Measurements from ENCODE around the gene ACOT6.
"Not testable (repeated sequence)": the region's sequence is repeated elsewhere in the genome, so short reads cannot be mapped to it uniquely, and the experiment has no call there.

ACOT6 gene

DNA sequence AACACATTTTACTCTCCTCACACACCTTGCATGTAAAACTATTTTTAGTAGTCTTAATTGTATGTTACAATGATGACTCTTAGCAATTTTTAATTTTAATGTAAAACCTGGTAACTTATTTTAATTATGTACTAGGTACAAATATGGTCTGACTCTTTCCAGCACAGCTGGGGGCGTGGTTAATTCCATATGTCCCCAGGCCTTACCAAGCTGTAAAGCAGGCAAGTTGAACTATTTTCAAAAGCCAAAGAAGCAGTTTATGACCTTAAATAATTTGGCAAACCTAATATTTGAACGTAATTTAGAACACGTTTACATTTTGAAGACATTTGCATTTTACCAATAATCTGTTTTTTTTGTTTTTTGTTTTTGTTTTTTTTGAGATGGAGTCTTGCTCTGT lies 9.3 kb upstream of the ACOT6 start:
- no peak for DNase-seq

- no peak for DNase-seq
Measured at GRCh38 chr14:73606271-73606670, 6.0 kb upstream of the ACOT6 start.

- DNase-seq = no peak
Measured at GRCh38 chr14:73607241-73607640, 5.1 kb upstream of the ACOT6 start.

GRCh38 chr14:73610687-73611086 lies 1.6 kb upstream of the ACOT6 start:
- peak; percentile 27 for DNase-seq

- DNase-seq = no peak
Measured at GRCh38 chr14:73613046-73613383, 698 bp downstream of the ACOT6 start.

- no peak for DNase-seq
Measured at GRCh38 chr14:73613419-73613963, 1.2 kb downstream of the ACOT6 start.

DNA sequence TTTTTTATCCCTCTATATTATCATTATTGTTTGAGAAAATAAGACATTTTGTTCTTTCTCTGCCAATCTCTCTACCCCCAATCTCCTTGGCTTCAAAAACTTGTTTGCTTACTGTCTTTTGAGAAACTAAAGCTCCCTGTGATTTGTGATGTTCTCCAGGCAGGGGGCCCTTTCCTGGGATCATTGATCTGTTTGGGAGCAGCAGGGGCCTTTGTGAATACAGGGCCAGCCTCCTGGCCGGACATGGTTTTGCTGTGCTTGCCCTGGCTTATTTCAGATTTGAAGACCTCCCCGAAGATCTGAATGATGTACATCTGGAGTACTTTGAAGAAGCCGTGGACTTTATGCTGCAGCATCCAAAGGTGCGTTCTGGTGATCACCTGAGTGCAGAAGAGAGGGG lies 4.5 kb downstream of the ACOT6 start:
- no peak for DNase-seq

- no peak for DNase-seq
Measured at GRCh38 chr14:73619524-73619923, 7.2 kb downstream of the ACOT6 start.

DNA sequence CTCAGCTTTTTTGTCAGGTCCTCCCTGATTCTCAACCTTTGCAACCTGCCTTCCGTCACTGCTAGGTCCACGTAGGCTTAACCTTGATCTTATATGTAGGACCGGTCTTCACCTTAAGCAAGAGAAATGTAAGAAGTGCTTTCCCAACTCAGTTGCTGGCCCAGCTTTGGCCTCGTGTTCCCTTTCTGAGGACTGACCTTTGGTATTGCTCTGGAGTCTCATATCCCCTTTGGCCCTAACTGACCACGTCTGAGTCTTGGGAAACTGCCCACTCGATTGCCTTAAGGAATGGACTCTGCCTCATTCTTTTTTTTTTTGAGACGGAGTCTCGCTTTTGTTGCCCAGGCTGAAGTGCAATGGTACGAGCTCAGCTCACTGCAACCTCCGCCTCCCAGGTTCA lies 8.0 kb downstream of the ACOT6 start:
- DNase-seq = no peak

GRCh38 chr14:73623504-73624054 lies 11.3 kb downstream of the ACOT6 start:
- no peak for DNase-seq

GRCh38 chr14:73625706-73626105 lies 13.4 kb downstream of the ACOT6 start:
- no peak for DNase-seq

DNA sequence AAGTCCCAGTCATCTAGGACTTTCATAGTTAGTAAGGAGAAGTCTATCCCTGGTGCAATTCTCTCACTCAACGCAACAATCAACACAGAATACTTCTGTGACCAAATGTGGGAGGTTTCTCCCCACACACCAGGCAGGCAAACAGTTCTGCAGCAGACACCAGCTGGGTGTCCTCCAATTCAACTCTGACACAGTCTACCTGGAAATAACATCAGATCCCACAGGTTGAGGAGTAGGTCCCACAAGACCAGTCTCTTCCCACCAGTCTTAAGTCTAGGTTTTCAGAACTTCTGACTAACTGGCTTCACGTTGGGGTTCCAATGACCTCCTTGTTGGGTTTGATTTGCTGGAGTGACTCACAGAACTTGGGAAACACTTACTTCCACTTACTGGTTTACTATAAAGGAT lies 14.8 kb downstream of the ACOT6 start:
- DNase-seq = no peak

- no peak for DNase-seq
Measured at GRCh38 chr14:73630009-73630780, 17.9 kb downstream of the ACOT6 start.

- DNase-seq = peak; percentile 63
Measured at GRCh38 chr14:73633116-73634010, 21.0 kb downstream of the ACOT6 start.

- no peak for DNase-seq
Measured at GRCh38 chr14:73634011-73634833, 21.9 kb downstream of the ACOT6 start.

GRCh38 chr14:73636355-73636754 lies 24.0 kb downstream of the ACOT6 start:
- DNase-seq = not testable (repeated sequence)

GRCh38 chr14:73637830-73638229 lies 25.5 kb downstream of the ACOT6 start:
- DNase-seq = no peak

GRCh38 chr14:73640796-73641365 lies 28.6 kb downstream of the ACOT6 start:
- no peak for DNase-seq

DNA sequence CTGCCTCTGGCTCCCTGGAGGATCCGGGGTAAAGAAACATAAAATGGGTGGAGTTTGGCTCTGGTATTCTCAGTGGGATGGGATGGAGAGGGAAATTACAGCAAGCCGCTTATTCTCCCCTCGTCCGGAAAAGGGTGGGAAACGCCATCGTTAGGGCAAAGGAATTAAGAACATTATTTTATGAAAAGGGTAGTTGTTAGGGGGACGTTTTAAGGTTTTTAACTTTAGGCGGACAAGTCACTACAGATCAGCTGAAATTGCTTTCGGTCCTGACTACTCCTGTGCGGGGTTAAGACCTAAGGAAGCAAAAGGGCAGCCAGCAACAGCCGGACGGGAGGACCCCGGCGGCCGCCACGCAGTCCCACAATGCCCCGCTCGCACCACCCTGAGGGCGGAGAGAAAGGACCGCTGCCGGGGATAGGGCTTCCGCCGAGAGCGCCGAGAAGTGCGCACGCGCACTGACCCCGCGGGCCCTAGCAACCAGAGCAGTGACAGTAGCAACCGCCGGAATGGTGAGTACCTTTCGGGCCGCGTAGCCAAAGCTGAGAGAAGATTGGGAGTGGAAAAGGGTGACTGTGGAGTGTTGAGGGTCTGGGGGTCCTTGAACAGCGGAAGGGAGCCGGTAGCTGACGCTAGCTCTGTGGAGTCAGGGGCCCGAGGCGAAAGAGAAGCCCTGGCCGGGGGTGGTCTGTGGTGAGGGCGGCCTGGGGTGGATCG lies 32.4 kb downstream of the ACOT6 start, which contains the start of gene DNAL1:
Gene DNAL1, plus strand, starts transcription at position 456 of the 717 bp plus-strand sequence. Its CDS starts 54 bp downstream, at position 510.
- DNase-seq = peak; percentile 90

DNA sequence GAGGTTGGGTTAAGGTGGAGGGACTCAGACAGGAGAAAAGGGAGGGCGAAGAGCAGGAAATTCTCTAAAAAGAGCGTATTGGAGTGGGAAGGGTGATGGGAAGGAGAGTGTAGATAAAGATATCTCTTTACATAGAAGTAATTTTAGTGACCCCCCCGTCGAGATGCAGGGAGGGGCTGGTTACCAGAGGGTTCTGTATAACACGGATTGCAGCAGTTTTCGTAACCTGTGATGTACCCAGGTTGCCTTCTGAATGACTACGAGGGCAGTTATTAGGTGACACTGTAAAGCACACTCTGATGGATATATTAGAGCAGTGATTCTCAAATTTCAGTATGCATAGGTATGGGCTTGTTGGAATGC lies 32.9 kb downstream of the ACOT6 start:
- DNase-seq = no peak

- no peak for DNase-seq
Measured at GRCh38 chr14:73651005-73651404, 38.7 kb downstream of the ACOT6 start.

DNA sequence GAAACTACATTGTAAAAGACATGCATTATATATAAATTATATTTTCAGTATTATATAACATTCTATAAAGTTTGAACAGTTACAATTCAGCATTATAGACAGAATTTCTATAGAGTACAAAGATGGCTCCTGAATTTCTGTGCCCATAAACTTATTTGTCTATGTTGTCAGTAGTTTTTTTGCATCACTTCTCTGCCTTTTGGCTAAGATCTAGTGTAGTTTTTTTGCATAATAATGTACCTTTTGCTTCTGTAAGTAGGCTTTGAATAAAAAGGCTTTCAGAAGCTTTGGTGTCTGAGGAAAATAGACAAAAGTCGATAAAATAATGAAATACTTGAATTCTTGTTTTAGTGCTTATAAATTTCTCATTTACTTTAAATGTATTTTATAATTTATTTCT lies 43.5 kb downstream of the ACOT6 start:
- DNase-seq = no peak
